Kidney (tissue), 14 donors: ENCODE results near the gene PDE1C. TPM values are rescaled to one million over a fixed set of nuclear protein-coding genes. Genes with fewer than 3 reads are reported as not detected.

Experiments used
- DNase-seq, 5 donors: peaks; one replicate each; pipeline ENCODE4 v3.0.0-alpha.2; 2013 to 2020
- FAIRE-seq: peaks from 2 replicates; lab custom pipeline; 2012; peaks lifted over from hg19 to GRCh38; lab: Jason Lieb, UNC
- H3K27ac ChIP-seq, 2 donors: one replicate each; pipeline ENCODE4 v1.7.0; 2013; ENCODE audit warnings: low read depth in 2 of 2, low read length in 2 of 2, inconsistent platforms in 1 of 2
- H3K27me3 ChIP-seq: one replicate; pipeline ENCODE4 v1.7.1; 2013; ENCODE audit warnings: low read length, inconsistent platforms; ENCODE audit not compliant: control insufficient read depth, insufficient read depth
- H3K36me3 ChIP-seq, 3 donors: one replicate each; pipeline versions ENCODE4 v1.7.0 to v1.7.1; 2013; ENCODE audit warnings: low read length in 3 of 3, control low read depth in 1 of 3, inconsistent platforms in 1 of 3; ENCODE audit not compliant: insufficient read depth in 3 of 3, control insufficient read depth in 2 of 3
- H3K4me1 ChIP-seq, 3 donors: one replicate each; pipeline versions ENCODE4 v1.7.0 to v1.7.1; 2013; ENCODE audit warnings: low read length in 3 of 3, inconsistent platforms in 1 of 3, low read depth in 1 of 3; ENCODE audit not compliant: control insufficient read depth in 2 of 3, insufficient read depth in 2 of 3
- H3K4me3 ChIP-seq, 3 donors: one replicate each; pipeline versions ENCODE4 v1.7.0 to v1.8.1; 2013; ENCODE audit warnings: low read length in 3 of 3, control low read depth in 1 of 3, inconsistent platforms in 1 of 3
- H3K9ac ChIP-seq, 3 donors: one replicate each; pipeline versions ENCODE4 v1.7.0 to v1.7.1; 2013; ENCODE audit warnings: low read length in 3 of 3, control low read depth in 1 of 3, inconsistent platforms in 1 of 3
- H3K9me3 ChIP-seq, 3 donors: one replicate each; pipeline versions ENCODE4 v1.7.0 to v1.7.1; 2013; ENCODE audit warnings: low read length in 3 of 3, control low read depth in 1 of 3, inconsistent platforms in 1 of 3; ENCODE audit not compliant: control insufficient read depth in 2 of 3, insufficient read depth in 1 of 3
- intact Hi-C: fragments of 100-400 bp; cut with DNase I; formaldehyde crosslinking; loops from one replicate; pipeline ENCODE4 v1.11.1; 2022
- polyA plus RNA-seq: library from polyadenylated mRNA; stranded (reverse); fragments of 350-450 nt; fragmentation: Illumina TruSeq; extraction: RNeasy Lipid Tissue Mini Kit (QIAGEN cat#74804); gene quantifications from one replicate; pipeline ENCODE4 v1.2.3, GENCODE V29; 2014; ENCODE audit warnings: low read depth, low replicate concordance; ENCODE audit not compliant: insufficient read depth
- total RNA-seq: library from RNA; stranded (reverse); fragmentation: NEBNext Ultra II Directional; extraction: Animal tissue kit (Norgen Biotek cat#: 25700); gene quantifications from one replicate; pipeline ENCODE4 v1.2.1, GENCODE V29; 2021
- TF ChIP-seq, protein P1 (sequence below): IDR thresholded peaks from 3 replicates; pipeline ENCODE4 v1.5.1; 2012; ENCODE audit warnings: mild to moderate bottlenecking, moderate library complexity, borderline replicate concordance; ENCODE audit not compliant: insufficient read depth; ENCODE audit errors: extremely low read depth
- donor health status: control.
- donor health status: control.
- donor health status: control.
- donor health status: control.
- donor health status: control.
- donor health status: DM: yes; HTN: yes; CAD: no.
- donor health status: Normal renal cell carcinoma (clear cell type).

The PDE1C gene
- total and polyA plus RNA-seq, 2 donors from 2014 or later: 3.3 to 5.5 TPM

GRCh38 chr7:31785101-31785500, 285.1 kb downstream of the PDE1C start:
- no peak overlapping the region for H3K9ac ChIP-seq
- no peak overlapping the region for H3K4me3 ChIP-seq
- no peak overlapping the region for H3K27ac ChIP-seq
- no peaks in the 10 kb centered on the region for H3K4me1 ChIP-seq
- intact Hi-C loops: no loop called here
- no peaks in the 10 kb centered on the region for H3K9me3 ChIP-seq
- no peaks in the 10 kb centered on the region for H3K36me3 ChIP-seq
- TF ChIP-seq, protein P1, sequence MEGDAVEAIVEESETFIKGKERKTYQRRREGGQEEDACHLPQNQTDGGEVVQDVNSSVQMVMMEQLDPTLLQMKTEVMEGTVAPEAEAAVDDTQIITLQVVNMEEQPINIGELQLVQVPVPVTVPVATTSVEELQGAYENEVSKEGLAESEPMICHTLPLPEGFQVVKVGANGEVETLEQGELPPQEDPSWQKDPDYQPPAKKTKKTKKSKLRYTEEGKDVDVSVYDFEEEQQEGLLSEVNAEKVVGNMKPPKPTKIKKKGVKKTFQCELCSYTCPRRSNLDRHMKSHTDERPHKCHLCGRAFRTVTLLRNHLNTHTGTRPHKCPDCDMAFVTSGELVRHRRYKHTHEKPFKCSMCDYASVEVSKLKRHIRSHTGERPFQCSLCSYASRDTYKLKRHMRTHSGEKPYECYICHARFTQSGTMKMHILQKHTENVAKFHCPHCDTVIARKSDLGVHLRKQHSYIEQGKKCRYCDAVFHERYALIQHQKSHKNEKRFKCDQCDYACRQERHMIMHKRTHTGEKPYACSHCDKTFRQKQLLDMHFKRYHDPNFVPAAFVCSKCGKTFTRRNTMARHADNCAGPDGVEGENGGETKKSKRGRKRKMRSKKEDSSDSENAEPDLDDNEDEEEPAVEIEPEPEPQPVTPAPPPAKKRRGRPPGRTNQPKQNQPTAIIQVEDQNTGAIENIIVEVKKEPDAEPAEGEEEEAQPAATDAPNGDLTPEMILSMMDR: no peak
- FAIRE-seq: no peak
- no peaks in the 10 kb centered on the region for H3K27me3 ChIP-seq
- DNase-seq: peak in 1 of 5 donors; percentile 42

GRCh38 chr7:31783221-31783620, 287.0 kb downstream of the PDE1C start:
- no peak for FAIRE-seq
- Histone ChIP-seq H3K27me3 (no peaks in the 10 kb centered on the region), H3K9me3 (no peaks in the 10 kb centered on the region), H3K36me3 (no peaks in the 10 kb centered on the region), H3K4me1 (no peaks in the 10 kb centered on the region), H3K27ac (no peak overlapping the region), H3K4me3 (no peak overlapping the region), H3K9ac (no peak overlapping the region)
- TF ChIP-seq, protein P1: no peak
- intact Hi-C loops: no loop called here
- DNase-seq: no peak

DNA sequence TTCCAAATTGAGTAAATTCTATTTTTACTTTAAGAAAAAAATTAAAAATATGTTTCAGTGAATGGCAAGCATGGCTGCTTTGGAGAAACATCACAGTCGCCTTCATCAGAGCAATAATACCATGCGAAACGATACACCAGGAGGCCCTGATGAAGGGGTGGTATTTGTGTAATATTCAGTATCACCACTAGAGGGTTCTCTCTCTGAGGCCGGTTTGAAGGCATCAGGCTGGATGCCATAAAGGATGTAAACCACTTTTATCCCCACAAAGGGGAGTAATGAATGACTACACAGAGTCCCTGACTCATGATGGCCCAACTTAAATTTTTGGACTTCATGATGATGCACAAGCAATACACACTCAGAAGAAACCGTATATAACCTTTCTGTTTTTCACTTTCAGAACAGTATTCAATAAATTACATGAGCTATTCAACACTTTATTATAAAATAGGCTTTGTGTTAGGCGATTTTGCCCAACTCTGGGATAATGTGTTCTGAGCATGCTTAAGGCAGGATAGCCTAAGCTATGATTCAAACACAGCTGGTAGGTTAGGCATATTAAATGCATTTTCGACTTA, 287.7 kb downstream of the PDE1C start:
- FAIRE-seq: peak; percentile 42
- H3K27ac ChIP-seq: no peak overlapping the region
- H3K4me3 ChIP-seq: no peak overlapping the region
- no peaks in the 10 kb centered on the region for H3K36me3 ChIP-seq
- intact Hi-C loops: no loop called here
- H3K9ac ChIP-seq: no peak overlapping the region
- H3K4me1 ChIP-seq: no peaks in the 10 kb centered on the region
- H3K9me3 ChIP-seq: no peaks in the 10 kb centered on the region
- TF ChIP-seq, protein P1: peak; percentile 65
- no peaks in the 10 kb centered on the region for H3K27me3 ChIP-seq
- DNase-seq: peak in 2 of 5 donors; percentile 52 to 67

- no peaks in the 10 kb centered on the region for H3K27me3 ChIP-seq
These were observed 291.9 kb downstream of the PDE1C start for GRCh38 chr7:31778296-31778695.

More at GRCh38 chr7:31778296-31778695, 291.9 kb downstream of the PDE1C start:
- intact Hi-C loops: no loop called here
- H3K27ac ChIP-seq: no peak overlapping the region
- no peak for FAIRE-seq
- TF ChIP-seq, protein P1: no peak
- no peaks in the 10 kb centered on the region for H3K4me1 ChIP-seq
- no peak overlapping the region for H3K9ac ChIP-seq
- H3K4me3 ChIP-seq: no peak overlapping the region
- H3K9me3 ChIP-seq: no peaks in the 10 kb centered on the region
- DNase-seq: no peak
- no peaks in the 10 kb centered on the region for H3K36me3 ChIP-seq
